WERI-Rb-1 (cell line): ENCODE data around the gene PCSK5.

Experiments used
- DNase-seq: peaks from one replicate; pipeline ENCODE4 v3.0.0-alpha.2; 2020
- H3K27ac ChIP-seq: fragments of 250-450 bp; sonication (Bioruptor Pico); 2 replicates; pipeline ENCODE4 v1.5.1; 2020; ENCODE audit warnings: mild to moderate bottlenecking, moderate library complexity
- H3K27me3 ChIP-seq: fragments of 250-450 bp; sonication (Bioruptor Pico); 2 replicates; pipeline ENCODE4 v1.5.1; 2021; ENCODE audit warnings: mild to moderate bottlenecking, low read depth, moderate library complexity; ENCODE audit not compliant: insufficient read depth, severe bottlenecking
- H3K36me3 ChIP-seq: fragments of 250-450 bp; sonication (Bioruptor Pico); 2 replicates; pipeline ENCODE4 v1.5.1; 2020; ENCODE audit warnings: mild to moderate bottlenecking, moderate library complexity
- H3K4me3 ChIP-seq: 2 replicates; pipeline ENCODE4 v1.5.1; 2011; ENCODE audit warnings: low read depth, mild to moderate bottlenecking, control low read depth, low read length
- H3K9me3 ChIP-seq: fragments of 250-450 bp; sonication (Bioruptor Pico); 2 replicates; pipeline ENCODE4 v1.5.1; 2021; ENCODE audit warnings: mild to moderate bottlenecking, moderate library complexity; ENCODE audit not compliant: severe bottlenecking
- TF ChIP-seq, protein P1 (sequence below): IDR thresholded peaks from 2 replicates; pipeline ENCODE4 v1.5.1; 2011; ENCODE audit warnings: low read depth, mild to moderate bottlenecking, control low read depth, inconsistent platforms, low read length

Gene PCSK5

DNA sequence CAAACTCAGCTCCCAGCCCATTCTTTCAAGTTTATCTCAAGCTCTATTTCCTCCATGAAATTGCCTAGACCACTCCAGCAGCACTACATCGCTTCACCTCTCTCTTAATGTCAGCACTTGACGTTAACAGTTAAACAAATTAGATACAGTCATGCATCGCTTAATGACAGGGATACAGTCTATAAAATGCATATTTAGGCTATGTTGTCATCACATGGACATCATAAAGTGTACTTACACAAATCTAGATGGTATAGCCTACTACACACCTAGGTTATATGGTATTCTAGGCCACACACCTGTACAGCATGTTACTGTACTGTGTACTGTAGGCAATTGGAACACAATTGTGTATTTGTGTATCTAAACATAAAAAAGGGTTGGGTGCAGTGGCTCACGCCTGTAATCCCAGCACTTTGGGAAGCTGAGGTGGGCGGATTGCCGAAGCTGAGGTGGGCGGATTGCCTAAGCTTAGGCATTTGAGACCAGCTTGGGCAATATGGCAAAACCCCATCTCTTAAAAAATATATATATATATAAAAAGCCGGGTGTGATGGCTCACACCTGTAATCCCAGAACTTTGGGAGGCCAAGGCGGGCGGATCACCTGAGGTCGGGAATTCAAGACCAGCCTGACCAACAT is 13.4 kb upstream of the PCSK5 start:
- DNase-seq, result no peak
- TF ChIP-seq, protein P1, sequence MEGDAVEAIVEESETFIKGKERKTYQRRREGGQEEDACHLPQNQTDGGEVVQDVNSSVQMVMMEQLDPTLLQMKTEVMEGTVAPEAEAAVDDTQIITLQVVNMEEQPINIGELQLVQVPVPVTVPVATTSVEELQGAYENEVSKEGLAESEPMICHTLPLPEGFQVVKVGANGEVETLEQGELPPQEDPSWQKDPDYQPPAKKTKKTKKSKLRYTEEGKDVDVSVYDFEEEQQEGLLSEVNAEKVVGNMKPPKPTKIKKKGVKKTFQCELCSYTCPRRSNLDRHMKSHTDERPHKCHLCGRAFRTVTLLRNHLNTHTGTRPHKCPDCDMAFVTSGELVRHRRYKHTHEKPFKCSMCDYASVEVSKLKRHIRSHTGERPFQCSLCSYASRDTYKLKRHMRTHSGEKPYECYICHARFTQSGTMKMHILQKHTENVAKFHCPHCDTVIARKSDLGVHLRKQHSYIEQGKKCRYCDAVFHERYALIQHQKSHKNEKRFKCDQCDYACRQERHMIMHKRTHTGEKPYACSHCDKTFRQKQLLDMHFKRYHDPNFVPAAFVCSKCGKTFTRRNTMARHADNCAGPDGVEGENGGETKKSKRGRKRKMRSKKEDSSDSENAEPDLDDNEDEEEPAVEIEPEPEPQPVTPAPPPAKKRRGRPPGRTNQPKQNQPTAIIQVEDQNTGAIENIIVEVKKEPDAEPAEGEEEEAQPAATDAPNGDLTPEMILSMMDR, result no peak

DNA sequence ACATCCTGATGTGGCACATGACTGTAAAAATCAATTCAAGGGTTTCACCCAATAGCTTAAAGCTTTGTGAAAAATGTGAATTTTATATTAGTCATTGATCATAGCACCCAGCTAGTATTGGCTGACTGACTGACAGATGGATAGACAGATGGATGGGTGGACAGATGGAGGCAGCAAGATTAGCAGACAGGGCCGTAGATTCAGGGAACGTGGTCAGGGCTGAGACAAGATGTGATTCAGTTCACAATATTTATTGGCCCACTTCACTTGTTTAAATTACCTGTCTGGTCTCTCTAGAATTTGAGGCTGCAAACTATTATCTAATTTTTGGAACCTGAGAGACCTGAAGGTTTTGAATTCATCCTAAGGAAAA is 12.0 kb upstream of the PCSK5 start:
- Histone ChIP-seq H3K9me3 (no peaks in the 10 kb centered on the region), H3K4me3 (no peak overlapping the region), H3K27me3 (no peaks in the 10 kb centered on the region), H3K27ac (peak overlapping the region; percentile 49), H3K36me3 (no peaks in the 10 kb centered on the region)
- DNase-seq, result peak; percentile 64
- TF ChIP-seq, protein P1, result no peak

More for the DNA sequence above, 13.4 kb upstream of the PCSK5 start:
- H3K36me3 ChIP-seq, result no peaks in the 10 kb centered on the region
- H3K4me3 ChIP-seq, result no peak overlapping the region
- no peaks in the 10 kb centered on the region for H3K27me3 ChIP-seq
- no peak overlapping the region for H3K27ac ChIP-seq
- no peaks in the 10 kb centered on the region for H3K9me3 ChIP-seq

DNA sequence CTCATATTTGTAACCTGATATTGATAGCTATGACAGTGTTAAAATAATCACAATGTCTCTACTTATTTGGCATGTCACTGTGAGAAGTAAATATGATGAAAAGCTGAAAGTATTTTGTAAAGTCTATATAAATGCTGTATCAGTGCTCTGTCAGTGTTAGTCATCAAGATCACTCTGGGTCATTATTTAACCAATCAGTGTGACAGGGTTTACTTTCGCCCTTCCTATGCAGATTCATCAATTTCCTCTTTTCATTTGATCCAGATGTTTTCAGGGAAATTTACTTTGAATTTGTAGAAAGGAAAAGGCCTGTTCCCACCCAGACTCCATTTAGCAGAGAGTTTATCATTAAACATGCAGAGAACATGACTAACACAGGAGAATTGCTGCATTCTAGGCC is 9.9 kb upstream of the PCSK5 start:
- Histone ChIP-seq H3K36me3 (no peaks in the 10 kb centered on the region), H3K9me3 (no peaks in the 10 kb centered on the region), H3K27ac (no peak overlapping the region), H3K27me3 (no peaks in the 10 kb centered on the region), H3K4me3 (no peak overlapping the region)
- DNase-seq, result no peak
- TF ChIP-seq, protein P1, result no peak

DNA sequence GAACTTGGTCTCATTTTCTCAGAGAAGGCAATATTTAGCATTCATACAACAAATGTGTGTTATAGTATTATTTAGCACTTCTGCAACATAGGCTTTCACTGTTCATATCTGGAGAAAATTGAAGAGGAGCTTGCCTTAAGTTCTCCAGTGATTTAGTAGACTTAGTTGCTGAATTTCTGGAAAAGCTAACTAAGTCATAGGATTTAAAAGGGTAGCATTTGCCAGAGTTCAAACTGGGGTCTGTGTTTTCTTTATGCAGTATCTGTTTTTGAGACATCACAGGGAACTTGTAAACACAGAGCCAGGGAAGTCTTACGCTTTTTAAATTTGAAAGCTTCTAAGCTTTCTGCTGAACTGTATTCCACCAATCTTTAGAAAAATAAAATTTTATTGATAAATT is 8.7 kb upstream of the PCSK5 start:
- TF ChIP-seq, protein P1, result no peak
- no peak for DNase-seq
- no peaks in the 10 kb centered on the region for H3K9me3 ChIP-seq
- H3K27ac ChIP-seq, result no peak overlapping the region
- no peak overlapping the region for H3K4me3 ChIP-seq
- H3K36me3 ChIP-seq, result no peaks in the 10 kb centered on the region
- H3K27me3 ChIP-seq, result no peaks in the 10 kb centered on the region

DNA sequence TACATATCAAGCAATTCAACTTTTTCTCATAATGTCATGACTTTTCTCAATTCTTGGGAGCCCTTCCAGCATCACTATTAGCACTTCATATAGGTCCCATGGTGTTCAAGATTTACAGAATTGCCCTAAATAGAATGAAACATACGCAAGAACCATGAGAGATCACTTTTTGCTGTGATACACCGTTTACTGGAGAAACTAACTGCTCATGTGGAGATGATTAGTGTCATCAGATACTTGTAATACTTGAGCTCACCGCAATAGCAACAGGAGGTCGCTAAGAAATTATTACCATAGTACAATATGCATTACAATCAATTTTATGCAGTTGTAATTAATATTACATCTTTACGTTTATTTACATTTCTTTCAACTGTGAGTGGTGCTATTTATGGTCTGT is 4.8 kb upstream of the PCSK5 start:
- no peaks in the 10 kb centered on the region for H3K9me3 ChIP-seq
- H3K36me3 ChIP-seq, result peaks cover 3% of the 10 kb centered on the region; the same call in 1 of the 2 replicates
- no peaks in the 10 kb centered on the region for H3K27me3 ChIP-seq
- H3K4me3 ChIP-seq, result no peak overlapping the region
- H3K27ac ChIP-seq, result no peak overlapping the region
- DNase-seq, result no peak
- TF ChIP-seq, protein P1, result no peak

DNA sequence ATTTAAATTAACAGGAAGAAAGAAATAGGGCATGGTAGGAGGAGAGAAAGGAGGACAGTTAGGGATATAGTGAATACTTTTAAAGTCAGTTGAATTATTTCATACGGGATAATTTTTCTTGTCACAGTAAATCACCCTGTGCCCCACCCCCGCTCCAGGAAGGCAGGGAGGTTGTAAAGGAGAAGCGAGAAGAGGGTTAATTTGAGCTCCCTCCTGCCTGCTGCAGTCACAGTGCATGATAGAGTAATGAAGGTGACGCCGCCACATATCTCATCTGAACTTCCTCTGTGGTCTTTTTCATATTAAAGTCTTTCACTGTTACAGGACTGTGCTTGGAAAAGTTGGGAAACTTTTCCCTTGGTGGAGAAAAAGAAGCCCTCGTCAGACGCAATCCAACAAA is 896 bp upstream of the PCSK5 start:
- H3K27me3 ChIP-seq, result peaks cover 18% of the 10 kb centered on the region
- DNase-seq, result peak; percentile 18
- TF ChIP-seq, protein P1, result no peak
- peaks cover 3% of the 10 kb centered on the region; the same call in 1 of the 2 replicates for H3K36me3 ChIP-seq
- peak overlapping the region; percentile 95 for H3K4me3 ChIP-seq
- no peak overlapping the region for H3K27ac ChIP-seq
- no peaks in the 10 kb centered on the region for H3K9me3 ChIP-seq
